Measurements from ENCODE around the gene PCDHGA3.
"Not testable (repeated sequence)": the region's sequence is repeated elsewhere in the genome, so short reads cannot be mapped to it uniquely, and the experiment has no call there.

- TF ChIP-seq POLR2A, CTCF (IDR thresholded peaks at IDR 0.05): not testable (repeated sequence)
Observed at GRCh38 chr5:141316963-141317362, 26.7 kb upstream of the PCDHGA3 start.
